ENCODE results near the gene SNX8. TPM values are rescaled to one million over a fixed set of nuclear protein-coding genes. Genes with fewer than 3 reads are reported as not detected.

Gene SNX8
- total RNA-seq, 2 donors from 2014 or later, result 53.0 to 53.2 TPM

GRCh38 chr7:2247141-2247995, 66.9 kb downstream of the SNX8 start:
- no peaks in the 10 kb centered on the region for H3K9me3 Mint-ChIP-seq
- Histone ChIP-seq H3K27ac (ENCODE audit: low read depth, low read length) (peak overlapping the region; percentile 17), H3K9ac (ENCODE audit: extremely low read depth, low read length, poor library complexity, severe bottlenecking) (no peak overlapping the region), H3K4me3 (ENCODE audit: low read length) (no peak overlapping the region), H3K9me3 (ENCODE audit: control insufficient read depth, low read length) (no peaks in the 10 kb centered on the region), H3K4me1 (ENCODE audit: control insufficient read depth, insufficient read depth, low read length) (no peaks in the 10 kb centered on the region), H3K27me3 (ENCODE audit: control insufficient read depth, insufficient read depth, low read length, poor library complexity, severe bottlenecking) (no peaks in the 10 kb centered on the region), H3K36me3 (ENCODE audit: control insufficient read depth, insufficient read depth, low read length) (peaks cover 8% of the 10 kb centered on the region)
- H3K27ac Mint-ChIP-seq, result peak overlapping the region; percentile 48
- peaks cover 24% of the 10 kb centered on the region for H3K36me3 Mint-ChIP-seq (ENCODE audit: low read depth)
- DNase-seq, result peak; percentile 91
- peaks cover 8% of the 10 kb centered on the region for H3K4me1 Mint-ChIP-seq
- no peaks in the 10 kb centered on the region for H3K27me3 Mint-ChIP-seq (ENCODE audit: insufficient read depth)
- WGBS, 2 experiments (ENCODE audit: insufficient coverage in 1 of 2, insufficient read length in 1 of 2), result 77 to 85% methylated on average over 28 to 36 of the region's 36 CpGs
- peak; percentile 95 for TF ChIP-seq CTCF (conservative IDR thresholded peaks at IDR 0.05)
- H3K4me3 Mint-ChIP-seq, result no peak overlapping the region

GRCh38 chr7:2245883-2246675, 68.2 kb downstream of the SNX8 start:
- H3K27ac Mint-ChIP-seq, result no peak overlapping the region
- H3K9me3 Mint-ChIP-seq, result no peaks in the 10 kb centered on the region
- no peak for DNase-seq
- no peak for TF ChIP-seq CTCF (conservative IDR thresholded peaks at IDR 0.05)
- H3K9me3 ChIP-seq (ENCODE audit: control insufficient read depth, low read length), result no peaks in the 10 kb centered on the region
- H3K27me3 Mint-ChIP-seq (ENCODE audit: insufficient read depth), result no peaks in the 10 kb centered on the region
- H3K36me3 ChIP-seq (ENCODE audit: control insufficient read depth, insufficient read depth, low read length), result peaks cover 4% of the 10 kb centered on the region
- peaks cover 19% of the 10 kb centered on the region for H3K36me3 Mint-ChIP-seq (ENCODE audit: low read depth)
- peaks cover 8% of the 10 kb centered on the region for H3K4me1 Mint-ChIP-seq
- H3K4me3 Mint-ChIP-seq, result no peak overlapping the region
- H3K4me1 ChIP-seq (ENCODE audit: control insufficient read depth, insufficient read depth, low read length), result no peaks in the 10 kb centered on the region
- H3K9ac ChIP-seq (ENCODE audit: extremely low read depth, low read length, poor library complexity, severe bottlenecking), result no peak overlapping the region
- no peaks in the 10 kb centered on the region for H3K27me3 ChIP-seq (ENCODE audit: control insufficient read depth, insufficient read depth, low read length, poor library complexity, severe bottlenecking)
- H3K27ac ChIP-seq (ENCODE audit: low read depth, low read length), result peak overlapping the region; percentile 10
- no peak overlapping the region for H3K4me3 ChIP-seq (ENCODE audit: low read length)
- WGBS, 2 experiments (ENCODE audit: insufficient coverage in 1 of 2, insufficient read length in 1 of 2), result 89 to 91% methylated on average over 17 to 22 of the region's 22 CpGs

- 90 to 97% methylated on average over 21 to 25 of the region's 25 CpGs for WGBS, 2 experiments (ENCODE audit: insufficient coverage in 1 of 2, insufficient read length in 1 of 2)
- Histone ChIP-seq H3K27me3 (ENCODE audit: control insufficient read depth, insufficient read depth, low read length, poor library complexity, severe bottlenecking) (no peaks in the 10 kb centered on the region), H3K36me3 (ENCODE audit: control insufficient read depth, insufficient read depth, low read length) (peaks cover 9% of the 10 kb centered on the region), H3K9me3 (ENCODE audit: control insufficient read depth, low read length) (no peaks in the 10 kb centered on the region), H3K9ac (ENCODE audit: extremely low read depth, low read length, poor library complexity, severe bottlenecking) (no peak overlapping the region), H3K4me3 (ENCODE audit: low read length) (no peak overlapping the region), H3K27ac (ENCODE audit: low read depth, low read length) (no peak overlapping the region), H3K4me1 (ENCODE audit: control insufficient read depth, insufficient read depth, low read length) (no peaks in the 10 kb centered on the region)
- Mint-ChIP-seq H3K4me1 (peaks cover 8% of the 10 kb centered on the region), H3K27ac (no peak overlapping the region), H3K36me3 (ENCODE audit: low read depth) (peaks cover 16% of the 10 kb centered on the region), H3K27me3 (ENCODE audit: insufficient read depth) (no peaks in the 10 kb centered on the region), H3K4me3 (no peak overlapping the region), H3K9me3 (no peaks in the 10 kb centered on the region)
- TF ChIP-seq CTCF (conservative IDR thresholded peaks at IDR 0.05), result no peak
- no peak for DNase-seq
Measured at GRCh38 chr7:2244404-2244995, 69.7 kb downstream of the SNX8 start.

Measured in endodermal cell (in vitro differentiated cells).